GM12892 (cell line): ENCODE results near the gene RXRA.

ENCODE experiments used
- DNase-seq: peaks from one replicate; pipeline ENCODE4 v3.0.0; 2011; ENCODE audit not compliant: insufficient read length
- FAIRE-seq: peaks from 2 replicates; lab custom pipeline; 2011; peaks lifted over from hg19 to GRCh38; lab: Jason Lieb, UNC
- POLR2A ChIP-seq: IDR thresholded peaks from 2 replicates; pipeline ENCODE4 v1.6.1; 2011; ENCODE audit warnings: low read depth, low read length, control low read depth
- POLR2AphosphoS5 ChIP-seq: IDR thresholded peaks from 2 replicates; pipeline ENCODE4 v1.6.1; 2011; ENCODE audit warnings: low read depth, low read length, control low read depth
- TAF1 ChIP-seq: IDR thresholded peaks from 2 replicates; pipeline ENCODE4 v1.6.1; 2011; ENCODE audit warnings: low read depth, mild to moderate bottlenecking, control low read depth, low read length, borderline replicate concordance

The RXRA gene

DNA sequence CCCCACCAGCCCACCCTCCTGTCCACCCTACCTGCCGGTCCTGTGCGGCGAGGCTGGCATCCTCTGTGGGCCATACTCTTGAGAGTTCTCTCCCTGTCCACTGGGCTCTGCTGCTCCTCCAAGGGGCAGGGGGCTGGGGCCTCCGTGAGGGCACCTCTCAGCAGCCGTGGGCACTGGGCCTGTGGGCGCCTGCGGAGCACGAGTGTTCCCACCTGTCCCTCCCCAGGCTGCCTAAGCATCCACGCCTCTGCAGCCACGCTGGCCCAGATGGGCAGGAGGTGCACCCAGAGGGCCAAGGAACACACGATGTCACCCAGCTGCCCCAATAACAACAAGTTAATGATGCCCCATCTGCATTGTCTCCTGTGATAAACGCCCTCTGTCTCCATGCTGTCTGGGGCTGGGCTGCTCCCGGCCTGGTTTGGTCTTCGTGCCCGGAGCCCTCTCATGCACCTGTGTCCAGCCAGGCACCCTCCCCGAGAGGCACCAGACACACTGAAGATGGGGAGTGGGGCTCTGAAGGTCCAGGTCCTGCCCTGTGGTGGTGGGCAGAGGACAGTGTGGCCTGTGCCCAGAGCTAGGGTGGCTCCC, 114.5 kb downstream of the RXRA start:
- no peak for TF ChIP-seq POLR2A
- TF ChIP-seq TAF1: no peak
- TF ChIP-seq POLR2AphosphoS5: no peak; the same call in 1 of the 2 replicates
- FAIRE-seq (no peak), DNase-seq (no peak)

DNA sequence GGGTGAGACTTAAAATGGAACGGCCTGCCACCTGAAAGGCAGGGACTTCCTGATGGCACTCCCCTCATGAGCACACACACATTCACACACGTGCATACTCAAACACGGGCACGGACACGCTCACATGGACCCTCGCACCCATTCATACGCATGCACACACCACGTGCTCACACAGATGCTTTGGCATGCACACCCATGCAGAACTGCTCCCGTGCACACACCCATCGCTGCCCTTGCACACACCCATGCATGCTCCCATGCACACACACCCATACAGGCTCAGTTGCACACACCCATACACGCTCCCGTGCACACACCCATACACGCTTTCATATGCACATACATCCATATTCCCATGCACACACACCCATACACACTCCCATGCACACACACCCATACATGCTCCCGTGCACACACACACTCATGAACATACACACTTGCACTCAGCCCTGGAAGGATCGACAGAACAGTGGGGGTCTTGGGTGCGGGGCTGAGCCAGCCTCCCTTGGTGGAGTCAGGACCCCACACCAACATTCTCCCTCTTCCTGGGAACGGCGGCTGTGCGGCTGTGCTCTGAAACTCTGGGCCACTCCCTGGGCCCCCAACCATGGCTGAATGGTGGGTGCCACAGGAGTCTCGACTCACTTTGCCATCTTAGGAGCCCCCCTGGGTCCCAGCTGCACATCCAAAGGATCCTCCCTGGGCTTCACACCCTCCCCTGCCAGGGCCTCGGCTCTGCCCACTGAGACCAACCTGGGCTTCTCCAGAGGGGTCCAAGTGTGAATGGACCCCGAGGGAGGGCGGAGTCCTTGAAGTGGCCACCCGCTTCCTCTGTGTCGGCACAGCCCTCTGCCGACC, 115.2 kb downstream of the RXRA start:
- FAIRE-seq (no peak), DNase-seq (no peak)
- TF ChIP-seq POLR2AphosphoS5 (no peak; the same call in 1 of the 2 replicates), POLR2A (no peak), TAF1 (no peak)

DNA sequence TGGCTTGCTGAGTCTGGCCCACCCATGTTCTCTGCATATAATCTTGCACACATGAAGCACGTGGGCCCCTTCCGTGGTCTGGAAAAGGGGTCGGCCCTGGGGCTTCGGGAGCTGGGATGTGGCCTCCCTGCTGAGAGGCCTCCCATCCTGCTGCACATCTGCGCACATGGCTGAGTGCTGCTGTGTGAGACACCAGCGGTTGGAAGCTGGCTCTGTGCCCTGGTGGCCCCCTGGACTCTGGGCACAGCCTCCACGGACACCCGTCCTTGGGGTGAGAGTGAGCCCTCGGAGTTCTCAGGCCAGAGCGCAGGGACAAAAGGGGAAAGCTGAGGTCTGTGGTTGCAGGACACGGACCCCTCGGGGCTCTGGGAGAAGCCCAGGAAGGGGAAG, 115.8 kb downstream of the RXRA start:
- DNase-seq: no peak
- no peak for TF ChIP-seq POLR2A
- no peak for TF ChIP-seq POLR2AphosphoS5
- TF ChIP-seq TAF1: no peak
- FAIRE-seq: no peak

DNA sequence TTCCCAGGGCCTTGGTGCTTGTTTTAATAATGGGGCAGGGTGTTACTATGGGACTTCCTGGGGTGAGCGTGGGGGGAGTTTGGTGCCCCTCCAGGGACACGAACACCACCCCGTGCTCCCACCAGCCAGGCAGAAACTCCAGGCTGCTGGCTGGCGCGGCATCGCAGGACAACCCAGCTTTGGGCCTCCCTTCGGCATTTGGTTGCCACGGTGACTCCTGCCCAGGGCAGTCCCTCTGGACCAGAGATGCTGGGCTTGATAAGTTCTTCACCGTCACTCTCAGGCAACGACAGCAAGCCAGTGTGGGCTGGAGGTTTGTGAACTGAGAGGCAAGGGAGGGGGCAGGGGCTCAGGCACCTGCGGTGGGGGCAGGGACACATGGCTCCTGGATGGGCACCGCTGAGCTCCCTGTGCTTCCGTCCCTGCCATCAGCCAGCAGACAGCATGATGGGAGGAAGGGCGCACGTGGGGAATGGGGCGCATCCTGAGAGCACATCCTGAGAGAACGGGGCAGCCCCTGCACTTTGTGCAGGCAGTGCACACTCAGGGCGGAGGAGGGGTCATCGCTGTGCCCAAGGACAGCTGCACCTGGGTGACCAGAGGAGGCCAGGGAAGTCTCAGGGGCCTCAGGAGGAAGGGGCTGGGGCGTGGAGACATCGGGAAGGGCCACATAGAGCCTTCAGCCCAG, 116.4 kb downstream of the RXRA start:
- FAIRE-seq (no peak), DNase-seq (no peak)
- TF ChIP-seq POLR2A (no peak), TAF1 (no peak), POLR2AphosphoS5 (no peak)

DNA sequence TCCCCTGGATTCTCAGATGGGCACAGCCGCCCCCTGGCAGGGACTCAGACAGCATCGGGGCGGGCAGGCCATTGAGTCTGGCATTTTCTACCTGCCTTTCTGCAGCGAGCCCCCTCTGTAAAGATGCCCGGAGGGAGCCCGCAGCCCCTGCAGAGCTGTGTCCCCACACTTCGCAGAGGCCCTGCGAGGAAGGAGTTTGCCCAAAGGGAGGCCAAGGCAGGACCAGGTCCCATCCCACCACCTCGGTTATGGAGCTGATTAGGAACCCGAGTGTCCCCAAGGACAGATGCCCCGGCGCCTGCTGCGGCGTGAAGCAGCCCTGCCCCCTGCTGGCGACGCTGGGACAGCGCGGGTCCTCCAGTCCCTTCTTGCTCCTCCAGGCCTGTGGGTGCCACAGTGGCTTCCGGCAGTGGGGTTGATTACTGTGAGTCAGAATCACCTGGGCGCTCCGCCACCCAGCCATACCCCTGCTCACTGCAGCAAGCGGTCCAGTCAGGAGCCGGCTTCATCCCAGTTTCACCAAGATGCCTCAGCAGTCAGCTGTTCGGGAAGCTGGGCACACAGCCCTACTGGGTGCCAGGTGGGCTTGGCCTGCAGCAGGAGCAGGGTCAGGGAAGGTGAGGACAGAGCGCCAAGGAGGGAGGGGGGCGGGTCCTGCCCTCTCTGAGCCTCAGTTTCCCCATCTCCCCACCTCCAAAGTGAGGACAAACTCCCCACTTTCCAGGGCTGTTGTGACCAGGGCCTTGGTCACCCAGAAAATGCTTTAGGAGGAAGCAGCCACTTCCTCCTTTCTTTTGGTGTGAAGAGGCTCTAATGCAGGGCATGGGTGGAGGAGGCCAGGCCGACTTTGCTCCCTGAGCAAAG, 117.2 kb downstream of the RXRA start:
- peak; percentile 92 for FAIRE-seq
- TF ChIP-seq POLR2AphosphoS5: no peak
- TF ChIP-seq TAF1: no peak
- no peak for TF ChIP-seq POLR2A
- peak; percentile 98 for DNase-seq

DNA sequence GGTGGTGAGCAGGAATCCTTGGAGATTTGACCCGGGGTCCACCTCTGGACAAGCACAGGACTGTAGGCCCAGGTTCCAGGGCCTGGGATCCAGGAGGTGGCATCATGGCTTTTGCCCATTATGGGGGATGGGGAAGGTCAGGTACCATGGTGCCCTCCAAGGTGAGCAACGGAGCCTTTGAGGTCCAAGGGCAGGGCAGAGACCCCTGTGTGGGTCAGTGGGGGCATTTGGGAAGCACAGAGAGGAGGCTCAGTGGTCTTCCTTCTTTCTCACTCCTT, 117.7 kb downstream of the RXRA start:
- no peak for FAIRE-seq
- TF ChIP-seq POLR2A: no peak
- TF ChIP-seq TAF1: no peak
- TF ChIP-seq POLR2AphosphoS5: no peak

DNA sequence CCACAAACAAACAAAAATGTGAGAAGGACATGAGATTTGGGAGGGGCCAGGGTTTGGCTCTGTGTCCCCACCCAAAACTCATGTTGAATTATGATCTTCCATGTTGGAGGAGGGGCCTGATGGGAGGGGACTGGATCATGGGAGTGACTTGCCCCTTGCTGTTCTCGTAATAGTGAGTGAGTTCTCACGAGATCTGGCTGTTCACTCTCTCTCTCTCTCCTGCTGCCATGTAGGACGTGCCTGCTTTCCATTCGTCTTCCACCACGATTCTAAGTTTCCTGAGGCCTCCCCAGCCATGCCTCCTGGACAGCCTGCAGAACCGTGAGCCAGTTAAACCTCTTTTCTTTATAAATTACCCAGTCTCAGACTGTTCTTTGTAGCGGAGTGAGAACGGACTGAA, 118.7 kb downstream of the RXRA start:
- TF ChIP-seq POLR2A: no peak
- no peak for TF ChIP-seq POLR2AphosphoS5
- no peak for TF ChIP-seq TAF1
- DNase-seq (no peak), FAIRE-seq (no peak)

More for the DNA sequence above, 117.7 kb downstream of the RXRA start:
- no peak for DNase-seq

DNA sequence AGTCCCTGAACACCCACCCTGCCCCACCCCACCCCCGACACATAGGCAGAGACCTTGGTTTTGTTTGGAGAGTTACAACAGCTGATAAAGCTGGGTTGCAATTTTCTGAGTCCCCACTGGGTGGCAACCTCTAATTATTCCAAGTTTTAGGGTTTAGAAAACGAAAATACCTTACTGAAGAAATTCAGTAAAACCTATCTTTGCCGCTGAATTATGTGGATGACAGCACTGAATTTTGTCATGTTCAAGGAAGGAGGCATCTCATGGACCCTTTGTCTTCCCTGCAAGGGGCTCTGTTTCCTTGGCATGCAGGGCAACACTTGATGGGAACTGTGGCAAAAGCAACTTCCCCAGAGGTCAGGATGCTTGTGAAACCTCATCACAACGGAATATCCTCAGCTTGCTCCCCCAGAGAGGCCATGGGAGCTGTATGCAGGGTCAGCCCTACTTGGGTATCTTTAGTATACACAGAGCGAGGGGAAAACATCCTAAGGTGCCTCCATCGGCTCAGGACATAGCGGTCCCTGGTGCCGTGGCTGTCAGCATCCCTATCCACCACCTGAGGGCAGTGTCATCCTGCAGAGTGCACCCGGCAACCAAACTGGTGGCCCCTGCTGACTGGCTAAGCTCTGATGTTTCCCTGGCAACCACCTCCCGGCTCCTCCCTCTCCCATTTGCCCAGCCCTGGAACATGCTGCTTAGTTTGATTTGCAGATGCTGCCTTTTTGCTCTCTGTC, 123.1 kb downstream of the RXRA start:
- DNase-seq: peak; percentile 95
- TF ChIP-seq TAF1 (no peak), POLR2A (no peak), POLR2AphosphoS5 (no peak)
- FAIRE-seq: peak; percentile 82

DNA sequence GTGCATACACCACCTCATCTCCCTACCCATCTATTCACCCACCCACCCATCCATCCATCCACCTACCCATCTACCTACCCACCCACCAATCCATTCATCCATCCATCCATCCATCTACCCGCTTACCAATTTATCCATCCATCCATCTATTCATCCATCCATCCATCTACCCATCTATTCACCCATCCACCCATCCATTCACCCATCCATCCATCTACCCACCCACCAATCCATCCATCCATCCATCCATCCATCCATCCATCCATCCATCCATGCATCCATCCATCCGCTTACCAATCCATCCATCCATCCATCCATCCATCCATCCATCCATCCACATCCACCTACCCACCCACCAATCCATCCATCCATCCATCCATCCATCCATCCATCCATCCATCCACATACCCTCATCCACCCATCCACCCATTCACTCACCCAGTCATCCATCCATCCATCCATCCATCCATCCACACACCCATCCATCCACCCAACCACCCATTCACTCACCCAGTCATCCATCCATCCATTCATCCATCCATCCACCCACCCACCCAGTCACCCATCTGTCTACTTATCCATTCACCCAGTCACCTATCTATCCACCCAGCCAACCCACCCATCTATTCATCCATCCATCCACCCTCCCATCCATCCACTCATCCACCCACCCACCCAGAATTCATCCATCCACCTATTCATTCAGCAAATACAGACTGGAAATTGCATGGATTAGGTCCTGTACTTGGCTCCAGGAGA, 125.6 kb downstream of the RXRA start:
- DNase-seq: no peak
- no peak for FAIRE-seq
- TF ChIP-seq POLR2AphosphoS5: no peak
- TF ChIP-seq TAF1: no peak
- TF ChIP-seq POLR2A: no peak

DNA sequence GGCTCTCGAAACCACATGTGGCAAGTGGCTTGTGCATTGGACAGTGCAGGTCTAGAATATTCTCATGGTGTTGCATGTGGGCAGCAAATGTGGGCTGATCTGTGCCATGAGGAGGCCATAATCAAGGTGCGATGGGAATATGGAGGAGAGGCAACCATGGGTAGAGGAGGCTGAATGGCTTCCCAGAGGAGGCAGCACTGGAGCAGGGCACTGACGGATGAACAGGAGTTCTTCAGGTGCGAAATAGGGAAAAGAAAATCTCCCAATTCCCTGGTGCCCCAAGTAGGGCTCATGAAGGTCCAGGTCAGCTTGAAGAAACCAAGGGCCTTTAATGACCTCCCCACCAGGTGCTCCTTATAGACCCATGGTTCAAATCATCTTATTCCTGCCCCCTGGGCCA, 126.5 kb downstream of the RXRA start:
- FAIRE-seq (no peak), DNase-seq (no peak)
- no peak for TF ChIP-seq POLR2AphosphoS5
